IMR-90 (cell line): ENCODE results near the gene CFAP161. TPM values are rescaled to one million over a fixed set of nuclear protein-coding genes. Genes with fewer than 3 reads are reported as not detected.

Source experiments
- ATAC-seq: fragments of 200-7000 bp; cut with Tn5 transposase; 2 replicates; pipeline ENCODE4 v1.9.1; 2020; ENCODE audit warnings: low read depth, mild to moderate bottlenecking, moderate library complexity
- BruUV-seq: library from RNA; stranded (reverse); fragments of 400-500 nt; replicated peaks from 2 replicates; lab custom pipeline; 2021; lab: Mats Ljungman, UMichigan
- CTCF ChIA-PET: fragments of 300-600 bp; formaldehyde crosslinking; extraction: SDS; loops from one replicate; lab custom pipeline; 2021; ENCODE audit warnings: antibody characterized with exemption; lab: Yijun Ruan, JAX
- POLR2A ChIA-PET: fragments of 300-600 bp; sonication (Branson Sonifier 250); formaldehyde crosslinking; loops from one replicate; lab custom pipeline; 2022; ENCODE audit warnings: antibody characterized with exemption; ENCODE audit not compliant: unreplicated experiment; lab: Charles Lee
- DNase-seq: peaks from one replicate; pipeline ENCODE4 v3.0.0; 2013
- H2AFZ ChIP-seq: replicated peaks from 2 replicates; pipeline ENCODE3; 2013; ENCODE audit warnings: low read length, mild to moderate bottlenecking; ENCODE audit not compliant: poor library complexity
- H2AK5ac ChIP-seq: 2 replicates; pipeline ENCODE4 v1.6.1; 2013; ENCODE audit warnings: low read depth, low read length, inconsistent platforms
- H2AK9ac ChIP-seq: replicated peaks from 2 replicates; pipeline ENCODE3; 2013; ENCODE audit warnings: mild to moderate bottlenecking, low read depth, low read length, moderate library complexity; ENCODE audit not compliant: poor library complexity
- H2BK120ac ChIP-seq: 2 replicates; pipeline ENCODE4 v1.6.1; 2013; ENCODE audit warnings: low read depth, low read length, inconsistent platforms
- H2BK15ac ChIP-seq: 3 replicates; pipeline ENCODE4 v1.6.1; 2013; ENCODE audit warnings: low read depth, low read length, inconsistent platforms
- H2BK20ac ChIP-seq: 2 replicates; pipeline ENCODE4 v1.6.1; 2013; ENCODE audit warnings: low read depth, mild to moderate bottlenecking, inconsistent platforms, low read length, moderate library complexity
- H2BK5ac ChIP-seq: 2 replicates; pipeline ENCODE4 v1.6.1; 2013; ENCODE audit warnings: mild to moderate bottlenecking, low read depth, low read length, inconsistent platforms; ENCODE audit not compliant: poor library complexity, severe bottlenecking
- H3K14ac ChIP-seq: replicated peaks from 2 replicates; pipeline ENCODE4 v1.6.1; 2013; ENCODE audit warnings: low read depth, low read length, inconsistent platforms
- H3K18ac ChIP-seq: 2 replicates; pipeline ENCODE4 v1.6.1; 2013; ENCODE audit warnings: low read depth, low read length, control low read depth
- H3K23ac ChIP-seq: 2 replicates; pipeline ENCODE4 v1.6.1; 2013; ENCODE audit warnings: low read depth, low read length, inconsistent platforms
- H3K27ac ChIP-seq: 2 replicates; pipeline ENCODE4 v1.5.1; 2013; ENCODE audit warnings: mild to moderate bottlenecking, control low read depth, low read length; ENCODE audit not compliant: insufficient read depth
- H3K27me3 ChIP-seq: 2 replicates; pipeline ENCODE4 v1.6.1; 2013; ENCODE audit warnings: low read length; ENCODE audit not compliant: control insufficient read depth, insufficient read depth
- H3K36me3 ChIP-seq: 2 replicates; pipeline ENCODE4 v1.6.1; 2013; ENCODE audit warnings: low read length, mixed read lengths; ENCODE audit not compliant: control insufficient read depth, insufficient read depth
- H3K4ac ChIP-seq: 2 replicates; pipeline ENCODE4 v1.6.1; 2013; ENCODE audit warnings: low read depth, low read length, inconsistent platforms
- H3K4me1 ChIP-seq: 2 replicates; pipeline ENCODE4 v1.6.1; 2013; ENCODE audit warnings: low read length, mixed read lengths; ENCODE audit not compliant: control insufficient read depth, insufficient read depth
- H3K4me2 ChIP-seq: 2 replicates; pipeline ENCODE4 v1.6.1; 2013; ENCODE audit warnings: low read depth, mild to moderate bottlenecking, control low read depth, low read length, moderate library complexity
- H3K4me3 ChIP-seq: 2 replicates; pipeline ENCODE4 v1.5.1; 2013; ENCODE audit warnings: low read depth, mild to moderate bottlenecking, control low read depth, low read length, moderate library complexity; ENCODE audit not compliant: insufficient read depth
- H3K56ac ChIP-seq: 2 replicates; pipeline ENCODE4 v1.6.1; 2013; ENCODE audit warnings: low read length, inconsistent platforms; ENCODE audit not compliant: insufficient read depth; ENCODE audit errors: extremely low read depth
- H3K79me1 ChIP-seq, 2 experiments: 2 replicates each; pipeline ENCODE4 v1.6.1; 2013; ENCODE audit warnings: low read length in 2 of 2, inconsistent platforms in 1 of 2, low read depth in 1 of 2
- H3K9ac ChIP-seq: 2 replicates; pipeline ENCODE4 v1.6.1; 2013; ENCODE audit warnings: low read depth, low read length, control low read depth
- H3K9me1 ChIP-seq: 2 replicates; pipeline ENCODE4 v1.6.1; 2013; ENCODE audit warnings: low read length, inconsistent platforms; ENCODE audit not compliant: insufficient read depth
- H3K9me3 ChIP-seq: 2 replicates; pipeline ENCODE4 v1.6.1; 2013; ENCODE audit warnings: low read length; ENCODE audit not compliant: control insufficient read depth, insufficient read depth
- H4K20me1 ChIP-seq: 2 replicates; pipeline ENCODE4 v1.6.1; 2013; ENCODE audit warnings: low read length, inconsistent platforms; ENCODE audit not compliant: insufficient read depth
- H4K5ac ChIP-seq: 2 replicates; pipeline ENCODE4 v1.6.1; 2013; ENCODE audit warnings: mild to moderate bottlenecking, low read depth, low read length, control low read depth
- H4K8ac ChIP-seq, 2 experiments: 2 replicates each; pipeline ENCODE4 v1.6.1; 2013; ENCODE audit warnings: low read depth in 2 of 2, low read length in 2 of 2, control low read depth in 1 of 2, inconsistent platforms in 1 of 2
- H4K91ac ChIP-seq: 2 replicates; pipeline ENCODE4 v1.6.1; 2013; ENCODE audit warnings: low read depth, low read length, inconsistent platforms; ENCODE audit not compliant: insufficient read depth
- BHLHE40 ChIP-seq: fragments of 150-350 bp; IDR thresholded peaks from 2 replicates; pipeline ENCODE4 v1.6.1; 2016; ENCODE audit warnings: mild to moderate bottlenecking, low read depth, low read length
- CEBPB ChIP-seq: IDR thresholded peaks from 2 replicates; pipeline ENCODE4 v1.6.1; 2012; ENCODE audit warnings: low read depth, low read length, improper control_type of control experiment
- CHD1 ChIP-seq: IDR thresholded peaks from 2 replicates; pipeline ENCODE4 v1.6.1; 2012; ENCODE audit warnings: low read depth, low read length, improper control_type of control experiment
- FOS ChIP-seq: fragments of 150-350 bp; IDR thresholded peaks from 2 replicates; pipeline ENCODE4 v1.6.1; 2016; ENCODE audit warnings: low read depth, low read length
- MAFK ChIP-seq: IDR thresholded peaks from 2 replicates; pipeline ENCODE4 v1.6.1; 2012; ENCODE audit warnings: low read depth, low read length, improper control_type of control experiment
- MAZ ChIP-seq: IDR thresholded peaks from 2 replicates; pipeline ENCODE4 v1.6.1; 2012; ENCODE audit warnings: low read depth, mild to moderate bottlenecking, low read length, improper control_type of control experiment, moderate library complexity, borderline replicate concordance
- MXI1 ChIP-seq: IDR thresholded peaks from 2 replicates; pipeline ENCODE4 v1.6.1; 2012; ENCODE audit warnings: low read depth, mild to moderate bottlenecking, low read length, moderate library complexity, borderline replicate concordance
- NFE2L2 ChIP-seq: fragments of 150-350 bp; IDR thresholded peaks from 2 replicates; pipeline ENCODE4 v1.6.1; 2016; ENCODE audit warnings: low read depth, mild to moderate bottlenecking, low read length
- POLR2A ChIP-seq: IDR thresholded peaks from 2 replicates; pipeline ENCODE4 v1.6.1; 2012; ENCODE audit warnings: mild to moderate bottlenecking, low read depth, low read length
- RAD21 ChIP-seq: IDR thresholded peaks from 2 replicates; pipeline ENCODE4 v1.6.1; 2012; ENCODE audit warnings: low read length, improper control_type of control experiment
- RCOR1 ChIP-seq: IDR thresholded peaks from 2 replicates; pipeline ENCODE4 v1.6.1; 2012; ENCODE audit warnings: mild to moderate bottlenecking, low read length, improper control_type of control experiment; ENCODE audit not compliant: insufficient replicate concordance
- RFX5 ChIP-seq: IDR thresholded peaks from 2 replicates; pipeline ENCODE4 v1.8.0; 2012; ENCODE audit warnings: low read depth, mild to moderate bottlenecking, low read length, moderate library complexity
- SMC3 ChIP-seq: fragments of 150-350 bp; IDR thresholded peaks from 2 replicates; pipeline ENCODE4 v1.6.1; 2016; ENCODE audit warnings: low read depth, mild to moderate bottlenecking, antibody characterized with exemption, low read length, moderate library complexity
- WGBS, 2 experiments: methylation state at CpG; one replicate each; pipeline versions ENCODE4 v1.1.5 to v1.1.7; 2013; ENCODE audit warnings: missing lambda C conversion rate in 2 of 2; ENCODE audit not compliant: insufficient read length in 1 of 2; ENCODE audit errors: extremely low coverage in 2 of 2; 5-methylcytosine and 5-hydroxymethylcytosine counted together
- dilution Hi-C: fragments of 300-500 bp; cut with HindIII; formaldehyde crosslinking; loops from one replicate; pipeline ENCODE4 v1.14.3; 2018; ENCODE audit warnings: low sequenced_read_pairs; ENCODE audit not compliant: unreplicated experiment
- in situ Hi-C: fragments of 300-500 bp; cut with MboI; formaldehyde crosslinking; loops from 3 replicates; pipeline ENCODE4 v1.14.3; 2019; ENCODE audit warnings: low sequenced_read_pairs, inconsistent platforms, mixed read lengths
- intact Hi-C: fragments of 100-400 bp; cut with micrococcal nuclease; formaldehyde crosslinking; loops from 2 replicates; pipeline ENCODE4 v1.10.0; 2022
- polyA plus RNA-seq, 3 experiments: library from polyadenylated mRNA; depleted of rRNA; stranded (reverse); fragments of >200 nt; gene quantifications; 2 replicates each; pipeline ENCODE4 v1.2.3, GENCODE V29; 2012; ENCODE audit warnings: low replicate concordance in 1 of 3
- total RNA-seq: library from RNA; depleted of rRNA; stranded (reverse); fragments of >200 nt; gene quantifications from 2 replicates; pipeline ENCODE4 v1.2.3, GENCODE V29; 2012
- TF ChIP-seq, protein P1 (sequence below): fragments of 150-350 bp; IDR thresholded peaks from 2 replicates; pipeline ENCODE4 v1.6.1; 2016; ENCODE audit warnings: low read depth, mild to moderate bottlenecking, low read length, moderate library complexity, borderline replicate concordance
- TF ChIP-seq, protein P2 (sequence below): fragments of 150-350 bp; IDR thresholded peaks from 2 replicates; pipeline ENCODE4 v1.6.1; 2017; ENCODE audit warnings: mild to moderate bottlenecking, antibody characterized with exemption, low read length, low read depth
- TF ChIP-seq, protein P3 (sequence below): conservative IDR thresholded peaks from 2 replicates; pipeline ENCODE4 v1.5.1; 2012; ENCODE audit warnings: mild to moderate bottlenecking, low read depth, low read length, improper control_type of control experiment

CFAP161 gene
- total and polyA plus RNA-seq, 2 of the 4 experiments (the other 2 are of a cell fraction), result not detected

DNA sequence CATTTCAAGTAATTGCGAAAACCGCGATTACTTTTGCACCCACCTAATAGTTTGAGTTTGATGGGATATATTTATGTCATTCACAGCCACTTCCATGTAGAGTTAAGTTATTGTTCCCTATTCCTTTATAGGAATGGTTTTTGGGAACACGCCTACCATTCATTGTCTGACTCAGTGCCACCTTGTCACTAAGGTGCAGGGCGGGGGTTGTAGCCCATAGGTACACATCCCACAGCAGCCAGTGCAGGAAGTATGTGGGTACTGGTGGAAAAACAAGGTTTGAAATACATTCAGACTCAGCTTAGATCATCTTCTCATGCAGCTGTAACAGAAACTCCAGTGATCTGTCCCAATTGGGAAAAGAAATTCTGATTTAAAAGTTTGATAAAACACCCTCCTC, 48.2 kb upstream of the CFAP161 start:
- Histone ChIP-seq H3K14ac (no peak overlapping the region), H2BK20ac (no peak overlapping the region), H3K18ac (no peak overlapping the region), H3K9ac (no peak overlapping the region), H3K4ac (no peak overlapping the region), H2BK5ac (no peak overlapping the region), H3K4me2 (no peak overlapping the region), H3K9me3 (no peaks in the 10 kb centered on the region), H3K56ac (no peak overlapping the region), H4K8ac (no peak overlapping the region), H3K79me1 (no peaks in the 10 kb centered on the region), H2BK120ac (no peak overlapping the region), H4K91ac (no peak overlapping the region), H4K5ac (no peak overlapping the region), H3K36me3 (no peaks in the 10 kb centered on the region), H2AFZ (no peak overlapping the region), H2AK5ac (no peak overlapping the region), H4K20me1 (no peaks in the 10 kb centered on the region), H3K27me3 (peaks cover under 1% of the 10 kb centered on the region), H3K9me1 (no peaks in the 10 kb centered on the region), H3K4me1 (no peaks in the 10 kb centered on the region), H2AK9ac (no peak overlapping the region), H3K23ac (no peak overlapping the region), H3K27ac (no peak overlapping the region), H3K4me3 (no peak overlapping the region), H2BK15ac (no peak overlapping the region)
- ChIA-PET POLR2A (no interaction called here), CTCF (no interaction called here)
- dilution Hi-C loops, result no loop called here
- ATAC-seq (no peak), DNase-seq (no peak)
- intact Hi-C loops, result no loop called here
- in situ Hi-C loops, result no loop called here
- BruUV-seq, result no TSS peak
- WGBS, 2 experiments, result no CpG with 5 or more reads among the region's 5 CpGs
- TF ChIP-seq FOS (no peak), SMC3 (no peak), MAZ (no peak), RAD21 (no peak), POLR2A (no peak), CHD1 (no peak), NFE2L2 (no peak), MAFK (no peak), CEBPB (no peak), RCOR1 (no peak), BHLHE40 (no peak), RFX5 (no peak), MXI1 (no peak)
- TF ChIP-seq, protein P1, sequence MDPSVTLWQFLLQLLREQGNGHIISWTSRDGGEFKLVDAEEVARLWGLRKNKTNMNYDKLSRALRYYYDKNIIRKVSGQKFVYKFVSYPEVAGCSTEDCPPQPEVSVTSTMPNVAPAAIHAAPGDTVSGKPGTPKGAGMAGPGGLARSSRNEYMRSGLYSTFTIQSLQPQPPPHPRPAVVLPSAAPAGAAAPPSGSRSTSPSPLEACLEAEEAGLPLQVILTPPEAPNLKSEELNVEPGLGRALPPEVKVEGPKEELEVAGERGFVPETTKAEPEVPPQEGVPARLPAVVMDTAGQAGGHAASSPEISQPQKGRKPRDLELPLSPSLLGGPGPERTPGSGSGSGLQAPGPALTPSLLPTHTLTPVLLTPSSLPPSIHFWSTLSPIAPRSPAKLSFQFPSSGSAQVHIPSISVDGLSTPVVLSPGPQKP, result no peak
- TF ChIP-seq, protein P2, sequence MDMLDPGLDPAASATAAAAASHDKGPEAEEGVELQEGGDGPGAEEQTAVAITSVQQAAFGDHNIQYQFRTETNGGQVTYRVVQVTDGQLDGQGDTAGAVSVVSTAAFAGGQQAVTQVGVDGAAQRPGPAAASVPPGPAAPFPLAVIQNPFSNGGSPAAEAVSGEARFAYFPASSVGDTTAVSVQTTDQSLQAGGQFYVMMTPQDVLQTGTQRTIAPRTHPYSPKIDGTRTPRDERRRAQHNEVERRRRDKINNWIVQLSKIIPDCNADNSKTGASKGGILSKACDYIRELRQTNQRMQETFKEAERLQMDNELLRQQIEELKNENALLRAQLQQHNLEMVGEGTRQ, result no peak
- TF ChIP-seq, protein P3, sequence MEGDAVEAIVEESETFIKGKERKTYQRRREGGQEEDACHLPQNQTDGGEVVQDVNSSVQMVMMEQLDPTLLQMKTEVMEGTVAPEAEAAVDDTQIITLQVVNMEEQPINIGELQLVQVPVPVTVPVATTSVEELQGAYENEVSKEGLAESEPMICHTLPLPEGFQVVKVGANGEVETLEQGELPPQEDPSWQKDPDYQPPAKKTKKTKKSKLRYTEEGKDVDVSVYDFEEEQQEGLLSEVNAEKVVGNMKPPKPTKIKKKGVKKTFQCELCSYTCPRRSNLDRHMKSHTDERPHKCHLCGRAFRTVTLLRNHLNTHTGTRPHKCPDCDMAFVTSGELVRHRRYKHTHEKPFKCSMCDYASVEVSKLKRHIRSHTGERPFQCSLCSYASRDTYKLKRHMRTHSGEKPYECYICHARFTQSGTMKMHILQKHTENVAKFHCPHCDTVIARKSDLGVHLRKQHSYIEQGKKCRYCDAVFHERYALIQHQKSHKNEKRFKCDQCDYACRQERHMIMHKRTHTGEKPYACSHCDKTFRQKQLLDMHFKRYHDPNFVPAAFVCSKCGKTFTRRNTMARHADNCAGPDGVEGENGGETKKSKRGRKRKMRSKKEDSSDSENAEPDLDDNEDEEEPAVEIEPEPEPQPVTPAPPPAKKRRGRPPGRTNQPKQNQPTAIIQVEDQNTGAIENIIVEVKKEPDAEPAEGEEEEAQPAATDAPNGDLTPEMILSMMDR, result no peak
